ENCODE results near the gene LIPE.

The LIPE gene

GRCh38 chr19:42419309-42419708, 7.9 kb downstream of the LIPE start:
- CTCF ChIA-PET = interaction anchor here (0.7 to 3.7 kb wide), 5 partner anchors 12 to 109 kb away, joined by 3 to 23 read pairs (median 10); partner anchors contain the start of gene CEACAM1
- H3K4me3 Mint-ChIP-seq = no peak overlapping the region
- no peaks in the 10 kb centered on the region for H3K9me3 Mint-ChIP-seq
- H3K27me3 Mint-ChIP-seq = peaks cover 9% of the 10 kb centered on the region
- no peak for DNase-seq
- no peak overlapping the region for H3K27ac Mint-ChIP-seq
- H3K36me3 Mint-ChIP-seq = peaks cover 12% of the 10 kb centered on the region
- peaks cover 43% of the 10 kb centered on the region for H3K4me1 Mint-ChIP-seq

GRCh38 chr19:42412661-42413076, 14.5 kb downstream of the LIPE start:
- CTCF ChIA-PET = interaction anchor here (0.7 to 2.3 kb wide), 4 partner anchors 11 to 28 kb away, joined by 3 to 8 read pairs (median 5); no protein-coding TSS in a partner anchor
- H3K27ac Mint-ChIP-seq = no peak overlapping the region
- no peak overlapping the region for H3K4me3 Mint-ChIP-seq
- no peaks in the 10 kb centered on the region for H3K9me3 Mint-ChIP-seq
- no peak for DNase-seq
- peaks cover 21% of the 10 kb centered on the region for H3K36me3 Mint-ChIP-seq
- H3K4me1 Mint-ChIP-seq = no peaks in the 10 kb centered on the region
- H3K27me3 Mint-ChIP-seq = no peaks in the 10 kb centered on the region

GRCh38 chr19:42412227-42412626, 15.0 kb downstream of the LIPE start:
- CTCF ChIA-PET = interaction anchor here (0.7 to 2.3 kb wide), 3 partner anchors 11 to 27 kb away, joined by 3 to 8 read pairs (median 5); no protein-coding TSS in a partner anchor
- H3K9me3 Mint-ChIP-seq = no peaks in the 10 kb centered on the region
- peak overlapping the region; percentile 45 for H3K27ac Mint-ChIP-seq
- no peaks in the 10 kb centered on the region for H3K4me1 Mint-ChIP-seq
- H3K4me3 Mint-ChIP-seq = no peak overlapping the region
- DNase-seq = no peak
- H3K27me3 Mint-ChIP-seq = no peaks in the 10 kb centered on the region
- H3K36me3 Mint-ChIP-seq = peaks cover 21% of the 10 kb centered on the region

GRCh38 chr19:42411581-42412178, 15.5 kb downstream of the LIPE start:
- H3K36me3 Mint-ChIP-seq = peaks cover 21% of the 10 kb centered on the region
- CTCF ChIA-PET = interaction anchor here (0.6 to 2.3 kb wide), 4 partner anchors 10 to 118 kb away, joined by 3 to 8 read pairs (median 4); no protein-coding TSS in a partner anchor

GRCh38 chr19:42410371-42410770, 16.8 kb downstream of the LIPE start:
- Mint-ChIP-seq H3K4me3 (no peak overlapping the region), H3K27ac (no peak overlapping the region), H3K4me1 (no peaks in the 10 kb centered on the region), H3K36me3 (peaks cover 21% of the 10 kb centered on the region), H3K27me3 (no peaks in the 10 kb centered on the region), H3K9me3 (no peaks in the 10 kb centered on the region)
- CTCF ChIA-PET = interaction anchor here (2.3 kb wide), 1 partner anchor 9 kb away, joined by 8 read pairs; no protein-coding TSS in a partner anchor
- no peak for DNase-seq

More at GRCh38 chr19:42411581-42412178, 15.5 kb downstream of the LIPE start:
- H3K4me1 Mint-ChIP-seq = no peaks in the 10 kb centered on the region
- no peak for DNase-seq
- no peaks in the 10 kb centered on the region for H3K27me3 Mint-ChIP-seq
- peak overlapping the region; percentile 45 for H3K27ac Mint-ChIP-seq
- H3K4me3 Mint-ChIP-seq = no peak overlapping the region
- H3K9me3 Mint-ChIP-seq = no peaks in the 10 kb centered on the region

GRCh38 chr19:42409477-42409876, 17.7 kb downstream of the LIPE start:
- H3K9me3 Mint-ChIP-seq = no peaks in the 10 kb centered on the region
- CTCF ChIA-PET = interaction anchor here (0.7 kb wide), 1 partner anchor 9 kb away, joined by 5 read pairs; no protein-coding TSS in a partner anchor
- no peaks in the 10 kb centered on the region for H3K27me3 Mint-ChIP-seq
- no peak for DNase-seq
- peaks cover 21% of the 10 kb centered on the region for H3K36me3 Mint-ChIP-seq
- no peak overlapping the region for H3K27ac Mint-ChIP-seq
- H3K4me3 Mint-ChIP-seq = no peak overlapping the region
- H3K4me1 Mint-ChIP-seq = no peaks in the 10 kb centered on the region

- Mint-ChIP-seq H3K36me3 (peaks cover 24% of the 10 kb centered on the region), H3K4me3 (no peak overlapping the region), H3K4me1 (no peaks in the 10 kb centered on the region), H3K9me3 (no peaks in the 10 kb centered on the region), H3K27ac (no peak overlapping the region), H3K27me3 (no peaks in the 10 kb centered on the region)
- DNase-seq = no peak
- CTCF ChIA-PET = interaction anchor here (1.7 kb wide), 1 partner anchor 13 kb away, joined by 10 read pairs; no protein-coding TSS in a partner anchor
These were observed 19.4 kb downstream of the LIPE start for GRCh38 chr19:42407816-42408175.

- DNase-seq = no peak
- Mint-ChIP-seq H3K4me3 (no peak overlapping the region), H3K4me1 (peaks cover 2% of the 10 kb centered on the region), H3K36me3 (peaks cover 24% of the 10 kb centered on the region), H3K27me3 (peaks cover 4% of the 10 kb centered on the region), H3K9me3 (no peaks in the 10 kb centered on the region), H3K27ac (no peak overlapping the region)
- CTCF ChIA-PET = interaction anchor here (1.3 to 1.7 kb wide), 2 partner anchors 11 to 13 kb away, joined by 3 to 10 read pairs; no protein-coding TSS in a partner anchor
These were observed 19.9 kb downstream of the LIPE start for GRCh38 chr19:42407085-42407815.

GRCh38 chr19:42406111-42406510, 21.1 kb downstream of the LIPE start:
- Mint-ChIP-seq H3K9me3 (no peaks in the 10 kb centered on the region), H3K36me3 (peaks cover 26% of the 10 kb centered on the region), H3K27ac (no peak overlapping the region), H3K4me1 (peaks cover 11% of the 10 kb centered on the region), H3K27me3 (peaks cover 5% of the 10 kb centered on the region), H3K4me3 (no peak overlapping the region)
- DNase-seq = no peak
- CTCF ChIA-PET = interaction anchor here (1.3 kb wide), 1 partner anchor 10 kb away, joined by 3 read pairs; no protein-coding TSS in a partner anchor

GRCh38 chr19:42403586-42403985, 23.6 kb downstream of the LIPE start:
- H3K27ac Mint-ChIP-seq = no peak overlapping the region
- peaks cover 26% of the 10 kb centered on the region for H3K4me1 Mint-ChIP-seq
- H3K9me3 Mint-ChIP-seq = no peaks in the 10 kb centered on the region
- H3K36me3 Mint-ChIP-seq = peaks cover 22% of the 10 kb centered on the region
- H3K4me3 Mint-ChIP-seq = no peak overlapping the region
- peaks cover 10% of the 10 kb centered on the region for H3K27me3 Mint-ChIP-seq
- CTCF ChIA-PET = no interaction called here
- DNase-seq = no peak

- H3K4me3 Mint-ChIP-seq = peak overlapping the region; percentile 68
- no peaks in the 10 kb centered on the region for H3K9me3 Mint-ChIP-seq
- peaks cover 16% of the 10 kb centered on the region for H3K27me3 Mint-ChIP-seq
- CTCF ChIA-PET = interaction anchor here (2.0 to 2.3 kb wide), 2 partner anchors 9 to 294 kb away, joined by 8 to 18 read pairs; no protein-coding TSS in a partner anchor
- H3K27ac Mint-ChIP-seq = peak overlapping the region; percentile 62
- H3K36me3 Mint-ChIP-seq = peaks cover 15% of the 10 kb centered on the region
- no peak for DNase-seq
- peaks cover 32% of the 10 kb centered on the region for H3K4me1 Mint-ChIP-seq
These were observed 24.6 kb downstream of the LIPE start for GRCh38 chr19:42402376-42403116.

GRCh38 chr19:42401365-42402303, 25.6 kb downstream of the LIPE start:
- CTCF ChIA-PET = interaction anchor here (0.9 to 2.3 kb wide), 8 partner anchors 8 to 293 kb away, joined by 3 to 18 read pairs (median 6); no protein-coding TSS in a partner anchor
- Mint-ChIP-seq H3K27me3 (peaks cover 21% of the 10 kb centered on the region), H3K4me1 (peaks cover 40% of the 10 kb centered on the region), H3K27ac (peak overlapping the region; percentile 28), H3K9me3 (no peaks in the 10 kb centered on the region), H3K36me3 (peaks cover 15% of the 10 kb centered on the region), H3K4me3 (peak overlapping the region; percentile 68)
- DNase-seq = peak; percentile 78

- Mint-ChIP-seq H3K27me3 (peaks cover 21% of the 10 kb centered on the region), H3K4me3 (no peak overlapping the region), H3K4me1 (peaks cover 47% of the 10 kb centered on the region), H3K36me3 (peaks cover 11% of the 10 kb centered on the region), H3K27ac (no peak overlapping the region), H3K9me3 (no peaks in the 10 kb centered on the region)
- no peak for DNase-seq
- CTCF ChIA-PET = interaction anchor here (0.9 to 2.3 kb wide), 9 partner anchors 9 to 291 kb away, joined by 3 to 18 read pairs (median 5); no protein-coding TSS in a partner anchor
These were observed 26.8 kb downstream of the LIPE start for GRCh38 chr19:42400404-42400803.

Measured in activated naive CD4-positive, alpha-beta T cell treated with anti-CD3 and anti-CD28 coated beads, Interleukin-2, amount 10 ng/mL, durations not matched to agents 7 days and 5 days (primary cell).